HG02870 (cell line): ENCODE measurements around the gene DNAJC24.

Source experiments
- ATAC-seq: cut with Tn5 transposase; IDR thresholded peaks from one replicate; pipeline ENCODE4 v1.9.1; 2021; ENCODE audit warnings: mild to moderate bottlenecking, moderate library complexity; ENCODE audit not compliant: unreplicated experiment

DNAJC24 gene

GRCh38 chr11:31480930-31481329, 111.3 kb downstream of the DNAJC24 start:
- ATAC-seq = no peak
